Kidney (tissue), 14 donors: ENCODE measurements around the gene FKBP2. TPM values are rescaled to one million over a fixed set of nuclear protein-coding genes. Genes with fewer than 3 reads are reported as not detected.
A peak's percentile ranks its signal among the peaks of the same experiment; 100 is the strongest.

Experiments
- DNase-seq, 5 donors: peaks; one replicate each; pipeline ENCODE4 v3.0.0-alpha.2; 2013 to 2020
- FAIRE-seq: peaks from 2 replicates; lab custom pipeline; 2012; peaks lifted over from hg19 to GRCh38; lab: Jason Lieb, UNC
- H3K27ac ChIP-seq, 2 donors: one replicate each; pipeline ENCODE4 v1.7.0; 2013; ENCODE audit warnings: low read depth in 2 of 2, low read length in 2 of 2, inconsistent platforms in 1 of 2
- H3K27me3 ChIP-seq: one replicate; pipeline ENCODE4 v1.7.1; 2013; ENCODE audit warnings: low read length, inconsistent platforms; ENCODE audit not compliant: control insufficient read depth, insufficient read depth
- H3K36me3 ChIP-seq, 3 donors: one replicate each; pipeline versions ENCODE4 v1.7.0 to v1.7.1; 2013; ENCODE audit warnings: low read length in 3 of 3, control low read depth in 1 of 3, inconsistent platforms in 1 of 3; ENCODE audit not compliant: insufficient read depth in 3 of 3, control insufficient read depth in 2 of 3
- H3K4me1 ChIP-seq, 3 donors: one replicate each; pipeline versions ENCODE4 v1.7.0 to v1.7.1; 2013; ENCODE audit warnings: low read length in 3 of 3, inconsistent platforms in 1 of 3, low read depth in 1 of 3; ENCODE audit not compliant: control insufficient read depth in 2 of 3, insufficient read depth in 2 of 3
- H3K4me3 ChIP-seq, 3 donors: one replicate each; pipeline versions ENCODE4 v1.7.0 to v1.8.1; 2013; ENCODE audit warnings: low read length in 3 of 3, control low read depth in 1 of 3, inconsistent platforms in 1 of 3
- H3K9ac ChIP-seq, 3 donors: one replicate each; pipeline versions ENCODE4 v1.7.0 to v1.7.1; 2013; ENCODE audit warnings: low read length in 3 of 3, control low read depth in 1 of 3, inconsistent platforms in 1 of 3
- H3K9me3 ChIP-seq, 3 donors: one replicate each; pipeline versions ENCODE4 v1.7.0 to v1.7.1; 2013; ENCODE audit warnings: low read length in 3 of 3, control low read depth in 1 of 3, inconsistent platforms in 1 of 3; ENCODE audit not compliant: control insufficient read depth in 2 of 3, insufficient read depth in 1 of 3
- CTCF ChIP-seq: IDR thresholded peaks from 3 replicates; pipeline ENCODE4 v1.5.1; 2012; ENCODE audit warnings: mild to moderate bottlenecking, moderate library complexity, borderline replicate concordance; ENCODE audit not compliant: insufficient read depth; ENCODE audit errors: extremely low read depth
- intact Hi-C: fragments of 100-400 bp; cut with DNase I; formaldehyde crosslinking; loops from one replicate; pipeline ENCODE4 v1.11.1; 2022
- polyA plus RNA-seq: library from polyadenylated mRNA; stranded (reverse); fragments of 350-450 nt; fragmentation: Illumina TruSeq; extraction: RNeasy Lipid Tissue Mini Kit (QIAGEN cat#74804); gene quantifications from one replicate; pipeline ENCODE4 v1.2.3, GENCODE V29; 2014; ENCODE audit warnings: low read depth, low replicate concordance; ENCODE audit not compliant: insufficient read depth
- total RNA-seq: library from RNA; stranded (reverse); fragmentation: NEBNext Ultra II Directional; extraction: Animal tissue kit (Norgen Biotek cat#: 25700); gene quantifications from one replicate; pipeline ENCODE4 v1.2.1, GENCODE V29; 2021
- donor health status: control.
- donor health status: control.
- donor health status: control.
- donor health status: control.
- donor health status: control.
- donor health status: DM: yes; HTN: yes; CAD: no.
- donor health status: Normal renal cell carcinoma (clear cell type).

FKBP2 gene
- total and polyA plus RNA-seq, 2 donors from 2014 or later = 76.0 to 411 TPM

- H3K4me1 ChIP-seq = peaks cover 0 to 39% (median 5%) of the 10 kb centered on the region in 3 donors
- DNase-seq = no peak
- no peak for TF ChIP-seq CTCF
- H3K4me3 ChIP-seq = peak overlapping the region in 2 of 3 donors; percentile 18 to 97
- peak overlapping the region in 1 of 3 donors; percentile 48 for H3K9ac ChIP-seq
- intact Hi-C loops = no loop called here
- peaks cover 0 to 9% (median 4%) of the 10 kb centered on the region in 3 donors for H3K36me3 ChIP-seq
- peak overlapping the region; percentile 89 to 91 for H3K27ac ChIP-seq
- H3K27me3 ChIP-seq = no peaks in the 10 kb centered on the region
- no peaks in the 10 kb centered on the region for H3K9me3 ChIP-seq
- FAIRE-seq = no peak
These were observed 7.0 kb downstream of the FKBP2 start for GRCh38 chr11:64247729-64248531.

- H3K27ac ChIP-seq = no peak overlapping the region
- H3K9me3 ChIP-seq = no peaks in the 10 kb centered on the region
- no peak overlapping the region for H3K9ac ChIP-seq
- TF ChIP-seq CTCF = no peak
- FAIRE-seq (no peak), DNase-seq (no peak)
- H3K4me3 ChIP-seq = no peak overlapping the region
- intact Hi-C loops = no loop called here
- peaks cover 0 to 6% (median under 1%) of the 10 kb centered on the region in 3 donors for H3K36me3 ChIP-seq
- peaks cover 0 to 37% (median 5%) of the 10 kb centered on the region in 3 donors for H3K4me1 ChIP-seq
- H3K27me3 ChIP-seq = no peaks in the 10 kb centered on the region
These were observed 7.7 kb downstream of the FKBP2 start for GRCh38 chr11:64248578-64248977.

GRCh38 chr11:64249038-64249437 lies 8.1 kb downstream of the FKBP2 start:
- Histone ChIP-seq H3K27me3 (no peaks in the 10 kb centered on the region), H3K4me3 (no peak overlapping the region), H3K4me1 (peaks cover 0 to 37% (median 5%) of the 10 kb centered on the region in 3 donors), H3K27ac (no peak overlapping the region), H3K9me3 (no peaks in the 10 kb centered on the region), H3K36me3 (peaks cover 0 to 1% (median 0%) of the 10 kb centered on the region in 3 donors), H3K9ac (no peak overlapping the region)
- no peak for DNase-seq
- no peak for TF ChIP-seq CTCF
- intact Hi-C loops = no loop called here
- FAIRE-seq = no peak
